GM19467 (cell line): ENCODE data around the gene PLCB1.

ENCODE experiments used
- ATAC-seq: cut with Tn5 transposase; IDR thresholded peaks from one replicate; pipeline ENCODE4 v1.9.1; 2021; ENCODE audit warnings: mild to moderate bottlenecking, moderate library complexity; ENCODE audit not compliant: unreplicated experiment

The PLCB1 gene

DNA sequence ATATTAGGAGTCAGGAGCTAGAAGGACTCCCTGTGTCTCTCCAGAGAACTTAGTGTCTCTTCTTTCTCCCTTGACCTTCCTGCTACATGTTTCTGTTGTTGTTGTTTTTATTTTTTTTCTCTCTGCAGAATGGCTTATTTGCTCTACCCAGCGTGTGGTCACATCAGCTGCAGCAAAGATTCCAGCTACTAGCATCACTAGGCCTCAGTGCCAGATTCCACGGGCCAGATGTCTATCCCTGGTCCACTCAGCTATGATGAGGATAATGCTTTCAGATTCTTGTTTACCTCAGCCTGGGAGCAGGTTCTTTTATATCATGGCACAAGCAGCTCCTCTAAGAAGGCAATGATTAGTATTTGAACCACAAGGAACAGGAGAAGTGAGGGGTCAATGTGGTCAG lies 110.0 kb downstream of the PLCB1 start:
- ATAC-seq, result no peak

DNA sequence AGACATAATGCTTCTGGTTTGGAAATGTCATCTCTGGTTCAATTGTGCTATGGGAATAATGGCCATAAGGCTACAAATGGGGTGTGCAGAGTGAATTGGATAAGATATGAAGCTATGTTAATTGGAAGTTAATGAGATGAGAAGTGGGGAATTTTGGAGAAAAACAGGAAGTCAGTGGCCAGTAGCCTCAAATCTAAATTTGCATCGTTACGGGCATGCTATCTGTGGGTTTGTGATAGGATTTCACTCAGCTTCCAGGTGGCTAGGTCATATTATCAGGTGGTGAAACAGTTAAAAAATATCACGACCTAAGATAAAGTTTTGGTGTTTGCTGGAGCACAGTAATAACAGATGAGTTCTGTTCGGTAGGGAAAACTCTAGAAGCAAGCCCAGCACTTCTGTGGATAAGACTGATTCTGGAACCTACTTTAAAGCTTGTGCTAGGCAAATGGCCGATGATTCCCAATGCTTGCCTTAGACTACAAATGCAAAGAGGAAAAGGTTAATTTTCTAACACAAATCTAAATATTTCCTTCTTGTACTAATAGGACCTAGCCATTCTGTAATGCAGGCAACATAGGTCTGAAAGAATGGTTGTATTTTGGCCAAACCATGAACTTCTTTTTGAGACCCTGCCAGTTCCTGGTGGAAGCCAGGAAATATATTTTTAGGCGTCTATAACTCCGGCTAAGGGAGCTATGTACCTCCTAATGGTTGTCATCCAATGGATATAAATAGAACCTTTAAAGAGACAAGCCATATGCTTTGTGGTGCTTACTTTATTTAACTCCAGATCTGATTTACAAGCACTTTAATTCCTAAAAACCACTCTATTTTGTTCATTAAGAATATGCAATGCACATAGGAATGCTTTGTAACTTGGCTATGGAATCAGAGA lies 111.0 kb downstream of the PLCB1 start:
- ATAC-seq, result no peak

DNA sequence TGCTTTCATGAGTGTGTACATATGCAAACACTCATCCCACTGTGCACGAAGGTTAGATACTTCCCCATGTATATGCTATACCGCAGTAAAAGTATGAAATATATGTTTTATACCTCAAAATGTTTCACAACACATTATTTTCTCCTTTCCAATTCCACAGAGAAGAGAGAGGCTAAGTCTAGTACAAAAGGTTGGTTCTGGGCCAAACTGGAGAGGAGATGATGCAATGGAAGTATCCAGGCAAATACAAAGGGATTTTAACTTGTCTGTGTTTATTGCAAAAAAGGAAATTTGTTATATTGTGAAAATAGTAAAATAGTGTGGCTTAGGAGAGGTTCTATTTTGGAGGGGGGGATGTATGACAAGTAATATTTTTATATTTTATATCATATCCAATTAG lies 112.6 kb downstream of the PLCB1 start:
- ATAC-seq, result no peak

DNA sequence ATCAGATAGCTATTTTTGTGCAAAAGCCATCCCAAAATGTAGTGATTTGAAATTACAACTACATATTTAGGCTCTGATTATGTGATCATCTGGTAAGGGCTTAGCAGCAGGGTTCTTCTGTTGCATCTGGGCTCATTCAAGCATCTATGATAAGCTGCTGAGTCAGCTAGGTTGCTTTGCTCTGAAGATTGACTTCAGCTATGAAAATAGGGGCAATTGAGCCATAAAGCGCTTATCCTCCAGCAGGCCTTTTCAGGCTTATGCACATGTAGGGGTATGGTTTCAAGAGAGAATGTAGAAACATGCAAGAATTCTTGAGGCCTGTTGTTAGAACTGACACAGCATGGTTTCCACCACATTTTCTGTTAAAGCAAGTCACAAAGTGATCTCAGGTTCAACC lies 114.1 kb downstream of the PLCB1 start:
- no peak for ATAC-seq

DNA sequence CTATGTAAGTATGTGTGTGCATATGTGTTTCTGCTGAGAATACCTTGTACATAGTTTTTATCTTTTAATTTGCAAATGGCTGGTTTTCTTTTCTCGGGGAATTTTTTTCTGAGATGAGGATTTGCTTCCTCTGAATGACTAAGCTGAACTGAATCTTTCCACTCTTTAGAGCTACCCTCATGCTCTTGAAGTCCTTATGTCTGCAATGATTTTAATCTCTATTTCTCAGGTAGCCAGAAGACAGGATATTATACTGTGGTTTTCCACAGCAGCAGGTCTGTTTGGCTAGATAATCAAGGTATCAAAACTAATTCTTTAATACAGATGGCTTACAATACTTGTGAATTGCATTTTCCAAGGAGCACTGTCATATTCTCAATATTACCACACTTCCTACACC lies 114.7 kb downstream of the PLCB1 start:
- no peak for ATAC-seq

DNA sequence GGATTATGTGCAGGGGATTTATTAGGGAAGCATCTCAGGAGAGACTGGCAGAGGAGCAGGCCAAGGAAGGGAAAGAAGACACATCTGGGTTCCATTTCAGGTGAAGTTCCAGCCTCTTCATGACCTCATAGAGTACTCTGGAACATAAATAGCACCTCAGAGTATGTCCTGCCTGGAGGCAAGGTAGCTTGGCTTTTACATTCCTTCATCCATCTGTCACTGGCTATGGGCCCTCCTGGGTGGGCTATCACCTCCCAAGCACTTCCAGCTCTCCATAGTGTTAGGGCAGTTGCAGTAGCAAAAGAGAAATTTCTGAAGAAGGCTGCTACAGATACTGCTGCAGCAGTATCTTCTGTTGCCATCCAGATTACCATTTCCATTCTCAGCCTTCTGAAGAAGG lies 116.0 kb downstream of the PLCB1 start:
- no peak for ATAC-seq

DNA sequence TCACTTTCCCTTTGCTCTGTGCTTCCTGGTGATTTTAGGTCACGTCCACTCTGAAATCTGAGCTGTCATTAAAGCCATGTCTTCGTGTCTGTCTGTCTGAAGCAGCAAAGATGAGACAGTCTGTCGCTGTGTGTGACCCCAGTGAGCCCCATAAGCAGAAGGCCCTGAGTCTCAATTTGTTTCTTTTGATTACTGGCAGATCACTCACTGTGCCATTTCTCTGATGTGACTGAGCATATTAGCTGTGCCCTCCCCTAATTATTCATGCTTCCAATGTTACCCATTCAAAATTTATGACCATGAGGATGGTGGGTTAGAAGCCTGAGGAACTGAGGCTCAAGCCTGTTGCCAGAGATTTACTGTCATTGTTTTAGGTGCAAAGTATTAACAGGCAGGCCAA lies 117.6 kb downstream of the PLCB1 start:
- ATAC-seq, result no peak

DNA sequence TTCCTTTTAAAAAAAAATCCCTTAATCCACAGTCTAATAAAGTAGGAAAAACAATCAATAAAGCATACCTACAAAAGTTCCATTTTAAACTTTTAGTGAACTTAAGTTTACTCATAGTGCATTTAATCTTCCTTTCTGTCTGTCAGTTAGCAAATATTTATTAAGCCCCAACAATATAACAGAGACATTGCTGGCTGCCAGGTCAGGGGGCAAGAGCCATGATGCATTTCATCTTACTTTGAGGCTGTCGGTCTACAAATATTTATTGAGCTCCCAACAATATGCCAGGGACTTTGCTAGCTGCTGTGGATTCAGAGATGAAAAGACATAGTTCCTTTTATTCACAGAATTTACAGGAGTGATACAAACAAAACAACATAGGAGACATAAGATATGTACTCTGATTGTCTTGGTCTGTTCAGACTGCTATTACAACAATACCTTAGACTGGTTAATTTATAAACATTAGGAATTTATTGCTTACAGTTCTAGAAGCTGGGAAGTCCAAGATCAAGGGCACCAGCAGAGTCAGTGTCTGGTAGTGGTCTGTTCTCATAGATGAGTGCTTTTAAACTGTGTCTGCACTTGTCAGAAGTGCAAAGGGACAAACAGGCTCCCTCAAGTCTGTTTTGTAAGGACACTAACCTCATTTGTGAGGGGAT lies 118.6 kb downstream of the PLCB1 start:
- no peak for ATAC-seq

DNA sequence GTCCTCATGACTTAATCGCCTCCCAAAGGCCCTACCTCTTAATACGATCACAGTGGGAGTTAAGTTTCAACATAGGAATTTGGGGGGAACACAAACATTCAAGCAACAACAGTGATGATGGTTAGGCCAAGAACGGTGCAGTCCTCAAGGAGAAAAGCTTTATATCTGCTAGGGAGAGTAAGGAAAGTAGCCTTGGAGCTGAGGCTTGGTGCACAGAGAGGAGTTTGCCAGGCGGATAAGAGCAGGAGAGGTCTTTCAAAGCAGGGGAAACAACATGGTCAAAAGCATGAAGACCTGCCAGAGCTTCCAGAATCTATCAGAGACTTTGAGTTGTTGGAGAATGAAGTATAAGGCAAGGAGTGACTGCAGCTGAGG lies 119.1 kb downstream of the PLCB1 start:
- no peak for ATAC-seq

DNA sequence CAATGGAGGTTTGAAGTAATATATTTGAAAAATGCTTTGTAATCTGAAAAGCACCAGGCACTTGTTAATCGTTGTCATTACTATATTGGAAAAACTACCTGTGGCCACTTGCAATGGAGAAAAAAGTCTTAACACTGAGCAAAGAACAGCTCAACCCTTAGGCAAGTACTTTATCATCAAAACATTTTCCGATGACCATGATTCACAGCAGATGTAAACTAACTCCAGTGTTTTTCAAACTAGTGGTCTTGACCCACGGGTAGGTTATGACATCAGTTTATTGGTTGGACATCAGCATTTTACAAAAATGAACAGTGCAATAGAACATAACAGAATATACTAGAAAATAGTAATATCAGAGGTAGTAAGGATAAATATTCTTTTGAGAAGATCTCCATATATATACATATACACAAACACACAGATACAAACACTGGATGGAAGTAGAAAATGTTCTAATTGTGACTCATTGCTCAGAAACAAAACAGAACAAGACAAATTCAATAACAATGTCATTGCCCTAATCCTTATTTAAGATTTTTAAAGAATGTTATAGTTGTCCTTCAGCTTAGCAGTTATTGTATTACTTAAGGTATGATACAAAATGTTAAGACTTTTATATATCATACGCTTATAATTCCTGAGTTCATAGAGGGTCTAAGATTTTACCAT lies 123.0 kb downstream of the PLCB1 start:
- ATAC-seq, result no peak

DNA sequence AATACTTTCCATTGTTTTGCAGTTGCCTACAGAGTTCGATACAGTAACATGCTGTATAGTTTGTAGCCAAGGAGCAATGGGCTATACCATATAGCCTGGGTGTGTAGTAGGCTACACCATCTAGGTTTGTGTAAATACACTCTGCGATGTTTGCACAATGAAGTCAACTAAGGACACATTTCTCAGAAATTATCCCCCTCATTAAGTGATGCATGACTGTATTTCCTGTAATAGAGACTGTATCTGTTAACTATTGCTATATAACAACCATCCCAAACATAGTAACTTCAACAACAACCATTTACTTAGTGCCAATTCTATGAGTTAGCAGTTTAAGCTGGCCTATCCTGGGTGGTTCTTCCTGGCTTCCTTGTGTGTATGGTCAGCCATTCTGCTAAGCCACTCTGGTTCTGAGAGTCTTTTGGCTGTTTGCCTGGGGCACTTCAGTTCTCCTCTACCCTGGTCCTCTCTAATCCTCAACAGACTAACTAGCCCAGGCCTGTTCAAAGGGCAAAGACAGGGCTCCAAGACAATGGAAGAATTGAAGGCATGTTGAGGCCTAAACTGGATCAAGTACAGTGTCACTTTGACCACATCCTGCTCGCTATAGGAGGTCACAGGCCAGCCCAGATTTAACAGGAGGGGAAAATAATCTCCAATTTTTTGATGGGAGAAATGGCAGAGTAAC lies 124.0 kb downstream of the PLCB1 start:
- no peak for ATAC-seq

DNA sequence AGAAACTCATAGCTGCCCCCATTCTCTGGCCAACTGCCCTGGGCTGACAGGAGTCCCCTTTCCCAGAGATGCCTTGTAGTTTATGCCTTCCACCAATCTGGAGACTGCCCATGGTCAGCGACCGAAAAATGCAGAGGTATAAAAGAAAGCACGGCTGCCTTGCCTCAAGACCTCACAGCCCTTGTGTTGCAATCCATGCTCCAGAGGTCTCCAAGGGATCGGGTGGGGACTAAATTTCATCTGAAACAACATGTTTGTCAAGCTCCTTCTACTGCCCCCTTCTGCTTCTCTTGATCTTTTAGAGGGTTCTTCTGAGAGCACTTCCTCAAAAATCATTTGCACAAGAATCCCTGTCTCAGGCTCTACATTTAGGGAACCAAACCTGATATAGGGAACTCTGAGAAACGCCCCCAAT lies 128.8 kb downstream of the PLCB1 start:
- no peak for ATAC-seq

DNA sequence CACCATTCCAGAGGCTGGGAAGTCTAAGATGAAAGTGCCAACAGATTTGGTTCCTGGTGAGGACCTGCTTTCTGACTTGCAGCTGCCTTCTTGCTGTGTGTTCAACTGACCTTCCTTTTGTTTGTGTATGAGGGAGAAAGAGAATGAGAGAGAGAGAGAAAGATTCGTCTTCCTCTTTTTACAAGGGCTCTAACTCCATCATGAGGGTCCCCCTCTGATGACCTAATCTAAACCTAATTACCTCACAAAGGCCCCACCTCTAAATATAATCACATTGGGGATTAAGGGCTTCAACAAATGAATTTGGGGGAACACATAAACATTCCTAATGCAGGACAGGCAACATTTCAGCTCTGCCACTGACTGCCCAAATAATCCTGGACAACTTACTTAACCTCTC lies 130.7 kb downstream of the PLCB1 start:
- no peak for ATAC-seq

DNA sequence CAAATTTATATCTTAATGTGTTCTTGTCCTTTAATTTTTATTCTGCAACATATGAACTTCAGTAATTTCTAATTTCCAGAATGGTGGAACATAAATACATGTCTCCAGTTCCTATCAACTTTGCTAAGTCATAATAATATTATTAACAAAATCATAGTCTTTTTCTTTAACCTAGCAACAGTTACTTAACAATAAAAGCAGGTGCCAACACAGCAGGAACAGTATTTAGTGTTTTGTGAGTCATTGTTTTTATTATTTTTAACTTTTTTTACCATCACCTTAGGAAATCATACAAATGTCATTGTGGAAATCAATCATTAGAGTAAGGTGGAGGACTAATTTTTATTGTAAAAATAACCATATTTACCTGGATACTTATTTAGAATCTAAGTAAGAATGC lies 133.5 kb downstream of the PLCB1 start:
- ATAC-seq, result no peak

DNA sequence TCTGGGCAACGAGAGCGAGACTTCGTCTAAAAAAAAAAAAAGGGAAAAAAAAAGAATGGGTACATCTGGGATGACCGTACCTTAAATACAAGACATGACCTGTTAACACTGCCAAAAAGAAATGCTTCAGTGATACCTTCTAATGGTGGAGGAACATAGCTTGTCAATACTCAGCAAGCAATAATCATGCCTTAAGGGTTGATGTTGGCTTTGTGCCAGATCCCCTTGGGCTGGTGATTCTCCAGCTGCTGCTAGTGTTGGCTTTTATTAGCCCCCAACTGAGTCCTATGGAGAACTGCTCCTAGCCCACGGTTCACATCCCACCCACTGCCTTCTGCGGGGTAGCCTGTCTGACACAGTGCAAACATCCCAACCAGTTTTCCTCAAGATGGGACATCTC lies 134.9 kb downstream of the PLCB1 start:
- no peak for ATAC-seq

DNA sequence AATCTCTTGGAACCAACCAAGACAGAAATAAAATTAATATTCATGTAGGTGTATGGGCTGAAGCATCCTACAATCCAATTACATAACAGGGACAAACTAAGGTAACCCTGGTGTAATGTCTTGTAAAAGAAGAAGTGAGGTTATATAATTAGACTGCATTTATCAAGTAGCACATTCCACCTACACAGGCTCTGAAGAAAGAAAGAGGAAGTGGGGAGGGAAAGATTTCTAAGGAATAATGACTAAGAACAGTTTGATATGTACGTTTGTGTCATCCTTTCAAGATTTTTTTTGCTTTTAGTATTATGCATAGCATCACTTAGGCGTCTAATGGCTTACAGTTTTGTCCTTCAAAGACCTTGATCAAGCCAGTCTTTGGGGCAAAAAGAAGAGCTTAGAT lies 139.7 kb downstream of the PLCB1 start:
- no peak for ATAC-seq

DNA sequence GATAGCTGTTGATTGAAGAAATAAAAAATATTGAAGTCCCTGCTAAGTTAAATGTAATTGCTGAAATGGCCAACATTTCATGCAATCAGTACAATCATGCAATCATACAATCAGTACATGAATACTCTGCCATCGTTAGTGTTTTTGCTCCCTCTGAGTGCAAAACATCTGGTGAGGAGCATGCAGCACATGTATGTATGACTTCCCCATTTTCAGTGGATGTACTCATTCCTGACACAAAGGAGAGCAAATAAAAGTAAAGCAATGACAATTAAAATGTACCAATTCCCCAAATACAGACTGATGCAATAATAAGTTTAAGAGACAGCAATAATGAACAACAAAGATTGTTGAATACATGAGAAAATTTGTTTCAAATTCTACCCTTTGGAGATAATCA lies 140.7 kb downstream of the PLCB1 start:
- no peak for ATAC-seq

DNA sequence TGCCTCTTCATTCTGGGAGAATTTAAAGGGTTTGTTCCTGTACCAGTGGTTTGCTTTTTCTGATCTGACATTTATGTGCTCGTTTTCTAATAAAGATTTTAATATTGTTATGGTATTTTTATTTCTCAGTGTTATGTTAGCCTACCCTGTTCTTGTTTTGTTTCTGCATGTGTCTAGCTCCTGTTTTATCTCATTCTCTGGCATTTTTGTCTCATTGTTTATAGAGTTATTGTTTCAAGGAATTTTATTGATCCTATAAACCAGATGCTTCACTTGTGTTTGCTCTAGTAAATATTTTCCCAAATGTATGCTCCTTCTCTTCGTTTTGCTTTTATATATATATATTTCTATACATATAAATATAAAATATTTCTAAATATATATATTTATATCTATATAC lies 152.8 kb downstream of the PLCB1 start:
- ATAC-seq, result no peak

DNA sequence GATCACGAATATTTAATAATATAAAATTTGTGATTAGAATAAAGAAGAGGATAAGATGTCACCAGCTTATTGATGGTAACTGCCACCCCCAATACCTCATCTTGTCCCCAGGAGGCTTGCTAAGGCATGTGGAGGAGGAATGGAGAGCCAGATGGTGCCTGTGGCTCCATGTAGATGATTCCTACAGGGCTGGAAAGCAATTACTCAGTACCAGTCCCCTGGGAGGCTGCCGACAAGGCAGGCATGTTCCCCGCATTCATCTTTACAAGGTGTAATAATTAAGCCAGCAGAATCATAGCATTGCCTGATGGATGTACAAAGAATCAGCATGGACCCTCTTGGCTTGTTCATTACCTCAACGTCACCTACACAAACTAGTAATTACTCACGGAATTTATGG lies 155.3 kb downstream of the PLCB1 start:
- ATAC-seq, result no peak

DNA sequence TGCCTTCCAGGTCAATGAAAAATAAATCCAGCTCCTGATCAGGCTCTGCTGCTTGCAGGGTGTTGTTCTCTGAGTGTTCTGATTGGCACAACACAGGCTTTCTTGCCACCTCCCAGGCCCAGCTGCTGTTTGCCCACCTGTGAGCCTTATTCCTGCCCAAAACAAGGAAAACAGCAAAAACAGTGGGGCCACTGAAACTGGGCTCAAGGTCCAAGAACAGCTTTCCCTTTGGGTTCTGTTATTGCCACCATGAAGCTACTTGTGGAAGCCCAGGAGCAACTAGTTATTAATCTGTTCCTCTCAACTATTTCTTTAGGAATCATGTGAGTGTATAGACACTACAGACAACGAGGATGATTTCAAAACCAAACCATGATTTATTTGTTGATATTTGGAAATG lies 159.1 kb downstream of the PLCB1 start:
- no peak for ATAC-seq

DNA sequence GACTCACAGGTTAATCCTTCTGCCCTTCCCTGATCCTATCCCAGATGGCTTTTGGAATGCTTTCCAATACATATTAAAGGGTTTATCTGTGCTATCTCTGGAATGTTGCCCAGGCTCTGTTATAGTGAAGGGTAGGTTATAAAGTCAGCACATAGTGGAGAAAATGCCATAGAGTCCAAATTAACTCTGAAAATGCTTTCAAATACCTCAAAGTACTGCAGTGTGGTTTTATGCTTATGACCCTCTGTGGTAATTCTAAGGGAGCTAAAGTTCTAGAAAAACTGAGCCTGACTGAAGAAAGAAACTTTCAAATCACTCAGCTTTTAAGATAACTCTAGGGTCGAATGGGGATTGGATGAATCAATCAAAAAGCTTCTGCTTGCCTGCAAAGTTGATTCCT lies 159.8 kb downstream of the PLCB1 start:
- ATAC-seq, result no peak
